Neural cell (in vitro differentiated cells): ENCODE data around the gene PBX1. TPM values are rescaled to one million over a fixed set of nuclear protein-coding genes. Genes with fewer than 3 reads are reported as not detected.

ENCODE experiments used
- H2AFZ ChIP-seq: fragments of 200-600, 300-800 bp; sonication (generic), shearing (Covaris generic); 2 replicates; pipeline ENCODE4 v1.6.0; 2014; ENCODE audit warnings: low read depth, mild to moderate bottlenecking, antibody characterized with exemption, low read length, moderate library complexity
- H3F3A ChIP-seq: fragments of 200-600 bp; shearing (Covaris generic); 2 replicates; pipeline ENCODE4 v1.6.1; 2016; ENCODE audit warnings: mild to moderate bottlenecking, moderate library complexity, mixed read lengths, antibody characterized with exemption, low read length; ENCODE audit not compliant: insufficient read depth, poor library complexity, severe bottlenecking
- H3K27ac ChIP-seq: fragments of 200-600, 300-800 bp; sonication (generic), shearing (Covaris generic); 2 replicates; pipeline ENCODE4 v1.5.1; 2014; ENCODE audit warnings: mild to moderate bottlenecking, low read length, moderate library complexity
- H3K27me3 ChIP-seq: fragments of 300-800, 200-600 bp; sonication (generic), shearing (Covaris generic); 2 replicates; pipeline ENCODE4 v1.6.0; 2014; ENCODE audit warnings: mild to moderate bottlenecking, low read depth, low read length, moderate library complexity; ENCODE audit not compliant: insufficient read depth
- H3K36me3 ChIP-seq: fragments of 300-800, 200-600 bp; sonication (generic), shearing (Covaris generic); 2 replicates; pipeline ENCODE4 v1.5.1; 2014; ENCODE audit warnings: mild to moderate bottlenecking, antibody characterized with exemption, low read length, moderate library complexity; ENCODE audit not compliant: insufficient read depth
- H3K4me2 ChIP-seq: fragments of 300-800, 200-600 bp; sonication (generic), shearing (Covaris generic); 2 replicates; pipeline ENCODE4 v1.6.0; 2014; ENCODE audit warnings: mild to moderate bottlenecking, low read length
- H3K4me3 ChIP-seq: fragments of 300-800, 200-600 bp; sonication (generic), shearing (Covaris generic); 2 replicates; pipeline ENCODE4 v1.5.1; 2014; ENCODE audit warnings: mild to moderate bottlenecking, low read length, moderate library complexity
- H3K79me2 ChIP-seq: fragments of 200-600 bp; shearing (Covaris generic); replicated peaks from 2 replicates; pipeline ENCODE4 v1.6.0; 2014; ENCODE audit warnings: mild to moderate bottlenecking, low read length, moderate library complexity; ENCODE audit not compliant: insufficient read depth
- H3K9ac ChIP-seq: fragments of 300-800, 200-600 bp; sonication (generic), shearing (Covaris generic); 2 replicates; pipeline ENCODE4 v1.6.1; 2016; ENCODE audit warnings: mild to moderate bottlenecking, low read length, mixed read lengths
- H3K9me2 ChIP-seq: fragments of 200-600 bp; shearing (Covaris generic); 2 replicates; pipeline ENCODE4 v1.6.1; 2016; ENCODE audit warnings: mild to moderate bottlenecking, low read length, mixed read lengths; ENCODE audit not compliant: insufficient read depth
- H3K9me3 ChIP-seq: fragments of 200-600, 300-800 bp; sonication (generic), shearing (Covaris generic); 2 replicates; pipeline ENCODE4 v1.6.1; 2016; ENCODE audit warnings: mild to moderate bottlenecking, mixed run types, low read length, moderate library complexity, mixed read lengths
- H4K20me1 ChIP-seq: fragments of 200-600 bp; shearing (Covaris generic); 2 replicates; pipeline ENCODE4 v1.6.1; 2016; ENCODE audit warnings: mild to moderate bottlenecking, mixed run types; ENCODE audit not compliant: insufficient read depth
- EP300 ChIP-seq: fragments of 450-650 bp; conservative IDR thresholded peaks from 2 replicates; pipeline ENCODE4 v1.6.1; 2014; ENCODE audit warnings: antibody characterized with exemption, mild to moderate bottlenecking, moderate library complexity; ENCODE audit not compliant: poor library complexity, severe bottlenecking
- EZH2 ChIP-seq: fragments of 200-600, 300-800 bp; shearing (Covaris generic), sonication (generic); IDR thresholded peaks from 2 replicates; pipeline ENCODE4 v1.6.1; 2014; ENCODE audit warnings: antibody characterized with exemption, low read length, borderline replicate concordance, mild to moderate bottlenecking; ENCODE audit not compliant: insufficient read depth, poor library complexity, severe bottlenecking
- MXI1 ChIP-seq: fragments of 450-650 bp; conservative IDR thresholded peaks from 2 replicates; pipeline ENCODE4 v1.6.1; 2014; ENCODE audit warnings: antibody characterized with exemption, mild to moderate bottlenecking; ENCODE audit not compliant: poor library complexity, severe bottlenecking
- POLR2AphosphoS5 ChIP-seq: IDR thresholded peaks from 2 replicates; pipeline ENCODE4 v1.6.1; 2012
- RAD21 ChIP-seq: fragments of 450-650 bp; conservative IDR thresholded peaks from 2 replicates; pipeline ENCODE4 v1.6.1; 2014; ENCODE audit warnings: antibody characterized with exemption, mild to moderate bottlenecking, moderate library complexity
- SMC3 ChIP-seq: fragments of 450-650 bp; conservative IDR thresholded peaks from 2 replicates; pipeline ENCODE4 v1.6.1; 2014; ENCODE audit warnings: antibody characterized with exemption, mild to moderate bottlenecking, moderate library complexity; ENCODE audit not compliant: poor library complexity
- TAF1 ChIP-seq: IDR thresholded peaks from 2 replicates; pipeline ENCODE4 v1.6.1; 2012; ENCODE audit warnings: low read depth
- polyA plus RNA-seq: library from polyadenylated mRNA; depleted of rRNA; stranded (reverse); fragments of >200 nt; gene quantifications from 2 replicates; pipeline ENCODE4 v1.2.3, GENCODE V29; 2014
- TF ChIP-seq, protein P1 (sequence below): fragments of 450-650 bp; IDR thresholded peaks from 2 replicates; pipeline ENCODE4 v1.5.1; 2014; ENCODE audit warnings: antibody characterized with exemption, mild to moderate bottlenecking, moderate library complexity; ENCODE audit not compliant: poor library complexity, severe bottlenecking
- TF ChIP-seq, protein P2 (sequence below): IDR thresholded peaks from 2 replicates; pipeline ENCODE4 v1.6.1; 2012; ENCODE audit warnings: borderline replicate concordance

PBX1 gene
- polyA plus RNA-seq, 1 donor from 2014 or later, result 42.4 TPM

DNA sequence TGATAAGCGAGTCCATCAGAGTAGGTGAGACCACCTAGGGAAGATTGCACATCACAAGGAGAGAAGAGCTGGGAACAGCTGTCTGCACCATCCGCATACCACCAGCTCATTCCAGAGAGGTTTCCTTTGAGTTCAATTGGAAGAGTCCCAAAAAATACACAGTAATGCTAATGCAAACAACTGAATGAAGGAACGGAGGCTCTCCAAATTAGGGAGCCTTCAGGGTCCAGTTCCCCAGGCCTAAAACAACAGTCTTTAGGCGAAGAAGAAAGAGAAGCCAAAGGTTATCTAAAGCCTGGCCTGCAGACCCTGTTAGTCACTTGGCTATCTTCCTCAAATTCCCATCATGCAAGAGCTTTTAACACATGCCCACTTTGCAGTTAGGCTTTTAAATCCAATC, 246.4 kb downstream of the PBX1 start (continued):
- TF ChIP-seq TAF1, result no peak

DNA sequence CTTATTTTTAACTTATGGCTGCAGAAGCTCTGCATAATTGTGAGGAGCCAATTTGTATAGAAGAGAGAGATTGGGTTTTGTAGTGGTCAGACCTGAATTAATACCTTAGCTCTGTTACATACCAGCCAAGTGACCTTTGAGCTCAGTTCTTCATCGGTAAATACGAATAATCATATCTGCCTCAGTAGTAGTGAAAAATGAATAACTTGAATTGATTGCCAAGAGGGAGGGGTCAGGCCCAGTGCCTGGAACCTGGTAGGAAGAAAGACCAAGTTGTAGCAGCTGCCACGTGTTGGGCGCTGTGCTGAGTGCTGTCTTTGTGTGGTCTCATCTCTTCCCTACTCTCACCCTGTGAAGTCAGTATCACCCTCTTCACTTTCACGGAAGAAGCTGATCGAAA, 247.5 kb downstream of the PBX1 start:
- no peak overlapping the region for H3K4me2 ChIP-seq
- TF ChIP-seq RAD21 (no peak), EP300 (no peak)
- H3K9ac ChIP-seq, result no peak overlapping the region
- no peak overlapping the region for H3K27ac ChIP-seq
- no peaks in the 10 kb centered on the region for H3F3A ChIP-seq
- H3K79me2 ChIP-seq, result peaks cover 5% of the 10 kb centered on the region
- no peaks in the 10 kb centered on the region for H4K20me1 ChIP-seq
- peaks cover 21% of the 10 kb centered on the region for H3K36me3 ChIP-seq
- no peak overlapping the region for H3K4me3 ChIP-seq
- no peaks in the 10 kb centered on the region for H3K9me3 ChIP-seq
- H2AFZ ChIP-seq, result no peak overlapping the region
- H3K27me3 ChIP-seq, result no peaks in the 10 kb centered on the region
- no peaks in the 10 kb centered on the region for H3K9me2 ChIP-seq

DNA sequence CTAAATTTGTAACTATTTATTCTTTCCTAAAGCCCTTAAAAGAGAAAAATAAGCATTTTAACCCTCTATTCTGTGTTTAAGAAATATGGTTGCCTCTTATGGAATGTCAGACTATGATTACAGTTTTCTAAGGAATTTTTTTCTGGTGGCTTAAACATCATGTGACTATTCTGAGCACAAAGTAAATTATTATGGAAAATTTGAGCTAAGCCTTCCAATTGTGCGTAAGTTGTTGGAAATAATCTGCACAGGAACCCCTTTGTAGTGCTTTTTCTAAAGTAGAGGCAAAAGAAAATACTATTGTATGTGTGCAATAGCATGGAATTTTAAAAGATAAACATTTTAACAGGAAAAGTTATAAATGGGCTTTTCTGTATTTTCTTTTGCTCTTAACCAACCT, 254.8 kb downstream of the PBX1 start:
- Histone ChIP-seq H3K27me3 (no peaks in the 10 kb centered on the region), H3K9me3 (no peaks in the 10 kb centered on the region), H3K79me2 (peaks cover 6% of the 10 kb centered on the region), H2AFZ (no peak overlapping the region), H3K9me2 (no peaks in the 10 kb centered on the region), H3K4me2 (no peak overlapping the region), H3F3A (no peaks in the 10 kb centered on the region), H3K27ac (no peak overlapping the region), H3K36me3 (peaks cover 16% of the 10 kb centered on the region), H3K4me3 (no peak overlapping the region), H4K20me1 (no peaks in the 10 kb centered on the region), H3K9ac (no peak overlapping the region)
- TF ChIP-seq SMC3 (no peak), EZH2 (no peak), RAD21 (no peak), POLR2AphosphoS5 (no peak), TAF1 (no peak), EP300 (no peak), MXI1 (no peak)
- TF ChIP-seq, protein P1, sequence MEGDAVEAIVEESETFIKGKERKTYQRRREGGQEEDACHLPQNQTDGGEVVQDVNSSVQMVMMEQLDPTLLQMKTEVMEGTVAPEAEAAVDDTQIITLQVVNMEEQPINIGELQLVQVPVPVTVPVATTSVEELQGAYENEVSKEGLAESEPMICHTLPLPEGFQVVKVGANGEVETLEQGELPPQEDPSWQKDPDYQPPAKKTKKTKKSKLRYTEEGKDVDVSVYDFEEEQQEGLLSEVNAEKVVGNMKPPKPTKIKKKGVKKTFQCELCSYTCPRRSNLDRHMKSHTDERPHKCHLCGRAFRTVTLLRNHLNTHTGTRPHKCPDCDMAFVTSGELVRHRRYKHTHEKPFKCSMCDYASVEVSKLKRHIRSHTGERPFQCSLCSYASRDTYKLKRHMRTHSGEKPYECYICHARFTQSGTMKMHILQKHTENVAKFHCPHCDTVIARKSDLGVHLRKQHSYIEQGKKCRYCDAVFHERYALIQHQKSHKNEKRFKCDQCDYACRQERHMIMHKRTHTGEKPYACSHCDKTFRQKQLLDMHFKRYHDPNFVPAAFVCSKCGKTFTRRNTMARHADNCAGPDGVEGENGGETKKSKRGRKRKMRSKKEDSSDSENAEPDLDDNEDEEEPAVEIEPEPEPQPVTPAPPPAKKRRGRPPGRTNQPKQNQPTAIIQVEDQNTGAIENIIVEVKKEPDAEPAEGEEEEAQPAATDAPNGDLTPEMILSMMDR, result no peak
- TF ChIP-seq, protein P2, sequence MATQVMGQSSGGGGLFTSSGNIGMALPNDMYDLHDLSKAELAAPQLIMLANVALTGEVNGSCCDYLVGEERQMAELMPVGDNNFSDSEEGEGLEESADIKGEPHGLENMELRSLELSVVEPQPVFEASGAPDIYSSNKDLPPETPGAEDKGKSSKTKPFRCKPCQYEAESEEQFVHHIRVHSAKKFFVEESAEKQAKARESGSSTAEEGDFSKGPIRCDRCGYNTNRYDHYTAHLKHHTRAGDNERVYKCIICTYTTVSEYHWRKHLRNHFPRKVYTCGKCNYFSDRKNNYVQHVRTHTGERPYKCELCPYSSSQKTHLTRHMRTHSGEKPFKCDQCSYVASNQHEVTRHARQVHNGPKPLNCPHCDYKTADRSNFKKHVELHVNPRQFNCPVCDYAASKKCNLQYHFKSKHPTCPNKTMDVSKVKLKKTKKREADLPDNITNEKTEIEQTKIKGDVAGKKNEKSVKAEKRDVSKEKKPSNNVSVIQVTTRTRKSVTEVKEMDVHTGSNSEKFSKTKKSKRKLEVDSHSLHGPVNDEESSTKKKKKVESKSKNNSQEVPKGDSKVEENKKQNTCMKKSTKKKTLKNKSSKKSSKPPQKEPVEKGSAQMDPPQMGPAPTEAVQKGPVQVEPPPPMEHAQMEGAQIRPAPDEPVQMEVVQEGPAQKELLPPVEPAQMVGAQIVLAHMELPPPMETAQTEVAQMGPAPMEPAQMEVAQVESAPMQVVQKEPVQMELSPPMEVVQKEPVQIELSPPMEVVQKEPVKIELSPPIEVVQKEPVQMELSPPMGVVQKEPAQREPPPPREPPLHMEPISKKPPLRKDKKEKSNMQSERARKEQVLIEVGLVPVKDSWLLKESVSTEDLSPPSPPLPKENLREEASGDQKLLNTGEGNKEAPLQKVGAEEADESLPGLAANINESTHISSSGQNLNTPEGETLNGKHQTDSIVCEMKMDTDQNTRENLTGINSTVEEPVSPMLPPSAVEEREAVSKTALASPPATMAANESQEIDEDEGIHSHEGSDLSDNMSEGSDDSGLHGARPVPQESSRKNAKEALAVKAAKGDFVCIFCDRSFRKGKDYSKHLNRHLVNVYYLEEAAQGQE, result no peak
